Thyroid gland (tissue), 4 donors: ENCODE measurements around the gene UST. TPM values are rescaled to one million over a fixed set of nuclear protein-coding genes. Genes with fewer than 3 reads are reported as not detected.
"Not testable (repeated sequence)": the region's sequence is repeated elsewhere in the genome, so short reads cannot be mapped to it uniquely, and the experiment has no call there.

Experiments used
- DNase-seq, 2 donors: peaks; one replicate each; pipeline ENCODE4 v3.0.0-alpha.2; 2019
- H3K27ac ChIP-seq, 3 donors: fragments of 200-600 bp; sonication (generic); 1 replicate in 2 of 3; 2 replicates in 1 of 3; pipeline ENCODE4 v1.5.1; 2016 to 2019; ENCODE audit warnings: mild to moderate bottlenecking in 1 of 3, moderate library complexity in 1 of 3
- H3K27me3 ChIP-seq: fragments of 200-600 bp; sonication (generic); one replicate; pipeline ENCODE4 v1.5.1; 2019
- H3K36me3 ChIP-seq, 2 donors: fragments of 200-600 bp; sonication (generic); one replicate each; pipeline ENCODE4 v1.5.1; 2016 to 2019
- H3K4me1 ChIP-seq, 2 donors: fragments of 200-600 bp; sonication (generic); one replicate each; pipeline ENCODE4 v1.5.1; 2017 to 2019
- H3K4me3 ChIP-seq, 3 donors: fragments of 200-600 bp; sonication (generic); replicated peaks in 1 of 3; 1 replicate in 2 of 3; 2 replicates in 1 of 3; pipeline ENCODE4 v1.5.1; 2016; ENCODE audit warnings: mild to moderate bottlenecking in 1 of 3
- H3K9me3 ChIP-seq: fragments of 200-600 bp; sonication (generic); one replicate; pipeline ENCODE4 v1.5.1; 2017
- POLR2A ChIP-seq, 2 donors: fragments of 450-650 bp; IDR thresholded peaks; one replicate each; pipeline ENCODE4 v1.6.1; 2017; ENCODE audit warnings: antibody characterized with exemption in 2 of 2, mild to moderate bottlenecking in 2 of 2, moderate library complexity in 1 of 2
- WGBS, 2 donors: methylation state at CpG; one replicate each; pipeline ENCODE4 v1.1.5; 2017; 5-methylcytosine and 5-hydroxymethylcytosine counted together
- intact Hi-C: fragments of 100-400 bp; cut with DNase I; formaldehyde crosslinking; loops from one replicate; pipeline ENCODE4 v1.15.1; 2023
- total RNA-seq, 4 donors: library from RNA; depleted of rRNA; stranded (reverse); fragments of >200 nt; gene quantifications; one replicate each; pipeline ENCODE4 v1.2.3, GENCODE V29; 2016
- TF ChIP-seq, protein P1 (sequence below), 6 experiments: fragments of 200-600 bp in 3 of 6; fragments of 450-650 bp in 3 of 6; sonication (generic) in 3 of 6; IDR thresholded peaks; one replicate each; pipeline ENCODE4 v1.5.1; 2016 to 2019; ENCODE audit warnings: antibody characterized with exemption in 6 of 6, mild to moderate bottlenecking in 2 of 6, inconsistent platforms in 1 of 6, moderate library complexity in 1 of 6

The UST gene
- total RNA-seq, 4 donors from 2014 or later: 73.4 to 91.2 (median 81.4) TPM

DNA sequence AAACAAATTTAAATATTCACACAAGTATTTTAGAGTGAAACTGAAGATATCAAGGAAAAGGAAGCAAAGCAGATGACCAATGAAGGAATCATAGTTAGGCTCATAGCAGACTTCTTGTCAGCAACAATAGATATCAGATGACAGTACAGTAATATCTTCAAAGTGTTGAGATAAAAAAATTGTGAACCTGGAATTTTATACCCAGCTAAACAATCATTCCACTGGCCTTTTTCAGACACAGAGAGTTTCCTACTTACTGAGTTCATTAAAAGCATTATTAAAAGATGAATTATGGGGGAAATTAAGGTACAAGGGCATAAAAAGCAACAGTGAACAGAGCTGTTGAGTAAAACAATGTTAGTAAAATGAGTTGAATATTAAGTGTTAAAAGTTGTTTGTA is 254.6 kb downstream of the UST start:
- DNase-seq: no peak
- intact Hi-C loops: no loop called here
- H3K4me1 ChIP-seq: peaks cover 33 to 41% of the 10 kb centered on the region in 2 donors
- H3K4me3 ChIP-seq: no peak overlapping the region
- no peaks in the 10 kb centered on the region for H3K36me3 ChIP-seq
- H3K27me3 ChIP-seq: no peaks in the 10 kb centered on the region
- no peaks in the 10 kb centered on the region for H3K9me3 ChIP-seq
- H3K27ac ChIP-seq: no peak overlapping the region
- TF ChIP-seq, protein P1, sequence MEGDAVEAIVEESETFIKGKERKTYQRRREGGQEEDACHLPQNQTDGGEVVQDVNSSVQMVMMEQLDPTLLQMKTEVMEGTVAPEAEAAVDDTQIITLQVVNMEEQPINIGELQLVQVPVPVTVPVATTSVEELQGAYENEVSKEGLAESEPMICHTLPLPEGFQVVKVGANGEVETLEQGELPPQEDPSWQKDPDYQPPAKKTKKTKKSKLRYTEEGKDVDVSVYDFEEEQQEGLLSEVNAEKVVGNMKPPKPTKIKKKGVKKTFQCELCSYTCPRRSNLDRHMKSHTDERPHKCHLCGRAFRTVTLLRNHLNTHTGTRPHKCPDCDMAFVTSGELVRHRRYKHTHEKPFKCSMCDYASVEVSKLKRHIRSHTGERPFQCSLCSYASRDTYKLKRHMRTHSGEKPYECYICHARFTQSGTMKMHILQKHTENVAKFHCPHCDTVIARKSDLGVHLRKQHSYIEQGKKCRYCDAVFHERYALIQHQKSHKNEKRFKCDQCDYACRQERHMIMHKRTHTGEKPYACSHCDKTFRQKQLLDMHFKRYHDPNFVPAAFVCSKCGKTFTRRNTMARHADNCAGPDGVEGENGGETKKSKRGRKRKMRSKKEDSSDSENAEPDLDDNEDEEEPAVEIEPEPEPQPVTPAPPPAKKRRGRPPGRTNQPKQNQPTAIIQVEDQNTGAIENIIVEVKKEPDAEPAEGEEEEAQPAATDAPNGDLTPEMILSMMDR (IDR thresholded peaks at IDR 0.05): no peak
- TF ChIP-seq POLR2A (IDR thresholded peaks at IDR 0.05): no peak

DNA sequence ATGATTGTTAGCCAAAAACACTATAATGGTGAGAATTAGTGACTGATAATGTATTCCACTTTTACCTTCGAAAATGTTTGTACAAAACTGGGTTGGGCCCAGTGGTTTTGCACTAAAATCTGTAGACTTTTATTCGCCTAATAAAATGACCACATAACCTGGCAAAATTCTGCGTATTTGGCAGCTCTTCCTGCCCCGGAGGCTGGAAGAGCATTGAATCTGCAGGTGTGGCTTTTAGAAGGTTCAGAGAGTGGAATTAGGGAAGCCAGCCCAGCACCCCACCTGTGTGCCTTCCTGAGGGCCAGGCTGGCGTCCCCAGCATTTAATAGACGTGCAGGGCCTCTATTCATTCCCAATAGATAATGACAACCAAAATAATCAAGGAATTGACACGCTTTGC is 256.7 kb downstream of the UST start:
- DNase-seq: no peak
- Histone ChIP-seq H3K9me3 (no peaks in the 10 kb centered on the region), H3K36me3 (no peaks in the 10 kb centered on the region), H3K4me1 (peaks cover 19 to 20% of the 10 kb centered on the region in 2 donors), H3K4me3 (no peak overlapping the region), H3K27me3 (no peaks in the 10 kb centered on the region), H3K27ac (no peak overlapping the region)
- WGBS, 2 donors: 79 to 93% methylated on average over 7 of the region's 7 CpGs
- intact Hi-C loops: no loop called here
- TF ChIP-seq, protein P1 (IDR thresholded peaks at IDR 0.05): no peak
- TF ChIP-seq POLR2A (IDR thresholded peaks at IDR 0.05): no peak

DNA sequence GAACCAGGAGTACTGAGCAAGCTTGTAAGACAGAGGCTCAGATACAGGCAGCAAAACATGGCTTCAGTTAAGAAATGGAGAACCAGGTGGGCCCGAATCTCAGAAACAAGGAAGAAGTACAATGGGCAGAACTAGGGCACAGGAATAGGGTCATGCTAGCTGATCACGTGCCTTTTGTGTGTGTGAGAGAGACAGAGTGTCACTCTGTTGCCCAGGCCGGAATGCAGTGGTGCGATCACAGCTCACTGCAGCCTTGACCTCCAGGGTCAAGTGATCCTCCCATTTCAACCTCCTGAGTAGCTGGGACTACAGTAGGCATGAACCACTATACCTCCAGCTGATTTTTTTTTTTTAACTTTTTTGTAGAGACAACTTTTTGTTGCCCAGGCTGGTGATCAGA is 257.8 kb downstream of the UST start:
- H3K4me1 ChIP-seq: peaks cover 8% of the 10 kb centered on the region in 2 donors
- no peaks in the 10 kb centered on the region for H3K27me3 ChIP-seq
- intact Hi-C loops: no loop called here
- TF ChIP-seq, protein P1 (IDR thresholded peaks at IDR 0.05): no peak
- DNase-seq: no peak
- H3K27ac ChIP-seq: no peak overlapping the region
- H3K36me3 ChIP-seq: no peaks in the 10 kb centered on the region
- 91 to 92% methylated on average over 4 of the region's 4 CpGs for whole genome bisulfite sequencing, 2 donors
- H3K9me3 ChIP-seq: no peaks in the 10 kb centered on the region
- H3K4me3 ChIP-seq: no peak overlapping the region

DNA sequence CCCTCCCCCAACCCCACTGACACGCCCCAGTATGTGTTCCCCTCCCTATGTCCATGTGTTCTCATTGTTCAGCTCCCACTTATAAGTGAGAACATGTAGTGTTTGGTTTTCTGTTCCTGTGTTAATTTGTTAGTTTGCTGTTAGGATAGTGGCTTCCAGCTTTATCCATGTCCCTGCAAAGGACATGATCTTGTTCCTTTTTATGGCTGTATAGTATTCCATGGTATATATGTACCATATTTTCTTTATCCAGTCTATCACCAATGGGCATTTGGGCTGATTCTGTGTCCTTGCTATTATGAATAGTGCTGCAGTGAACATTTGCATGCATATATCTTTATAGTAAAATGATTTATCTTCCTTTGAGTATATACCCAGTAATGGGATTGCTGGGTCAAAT is 259.4 kb downstream of the UST start:
- H3K27ac ChIP-seq, H3K36me3 ChIP-seq, H3K4me1 ChIP-seq, DNase-seq, H3K9me3 ChIP-seq, intact Hi-C loops, H3K4me3 ChIP-seq, H3K27me3 ChIP-seq: not testable (repeated sequence)
- WGBS, 2 donors: 100% methylated on average over 1 of the region's 1 CpG

DNA sequence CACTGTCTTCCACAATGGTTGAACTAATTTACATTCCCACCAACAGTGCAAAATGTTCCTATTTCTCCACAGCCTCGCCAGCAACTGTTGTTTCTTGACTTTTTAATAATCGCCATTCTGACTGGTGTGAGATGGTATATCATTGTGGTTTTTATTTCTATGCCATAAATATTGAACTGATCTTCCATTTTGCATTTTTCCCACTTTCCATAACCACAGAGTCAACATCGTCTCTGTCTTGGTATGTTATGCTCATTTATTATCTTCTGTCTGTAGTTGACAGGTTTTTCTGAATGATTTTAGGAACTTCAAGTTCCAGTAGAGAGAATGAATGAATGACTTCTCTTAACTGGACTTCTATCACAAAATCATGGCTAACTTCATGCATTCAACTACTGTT is 259.8 kb downstream of the UST start:
- intact Hi-C loops: no loop called here
- no peak for DNase-seq
- Histone ChIP-seq H3K27ac (no peak overlapping the region), H3K4me3 (no peak overlapping the region), H3K36me3 (no peaks in the 10 kb centered on the region), H3K9me3 (no peaks in the 10 kb centered on the region), H3K27me3 (no peaks in the 10 kb centered on the region), H3K4me1 (no peaks in the 10 kb centered on the region)
- 81 to 98% methylated on average over 3 of the region's 3 CpGs for WGBS, 2 donors
- TF ChIP-seq, protein P1 (IDR thresholded peaks at IDR 0.05): no peak
- no peak for TF ChIP-seq POLR2A (IDR thresholded peaks at IDR 0.05)

DNA sequence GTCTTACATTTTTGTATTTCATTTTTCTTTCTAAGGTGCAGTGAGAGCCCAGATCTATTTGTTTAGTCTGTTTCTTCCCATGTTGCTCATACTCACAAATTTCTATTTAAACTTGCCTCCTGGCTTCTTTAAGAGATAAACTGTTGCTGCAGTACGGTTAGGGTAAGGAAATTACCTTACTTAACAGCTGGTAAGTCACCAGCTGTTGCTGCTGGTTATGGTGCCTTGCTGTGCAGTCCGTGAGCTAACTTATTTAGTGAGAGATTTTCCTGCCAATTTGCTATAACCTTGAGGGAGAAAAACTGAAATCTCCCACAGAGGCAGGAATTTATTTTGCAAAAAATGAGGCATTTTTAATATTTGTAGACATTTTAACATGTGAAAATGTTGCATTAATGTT is 261.0 kb downstream of the UST start:
- intact Hi-C loops: no loop called here
- H3K9me3 ChIP-seq: no peaks in the 10 kb centered on the region
- H3K4me1 ChIP-seq: no peaks in the 10 kb centered on the region
- no peak overlapping the region for H3K4me3 ChIP-seq
- TF ChIP-seq, protein P1 (IDR thresholded peaks at IDR 0.05): no peak
- no peak for TF ChIP-seq POLR2A (IDR thresholded peaks at IDR 0.05)
- no peaks in the 10 kb centered on the region for H3K36me3 ChIP-seq
- H3K27ac ChIP-seq: no peak overlapping the region
- no peaks in the 10 kb centered on the region for H3K27me3 ChIP-seq
- 66 to 86% methylated on average over 2 of the region's 2 CpGs for WGBS, 2 donors
- DNase-seq: no peak
